RWPE2 (cell line): ENCODE data around the gene PTPA.
A peak's percentile ranks its signal among the peaks of the same experiment; 100 is the strongest.
"Not testable (repeated sequence)": the region's sequence is repeated elsewhere in the genome, so short reads cannot be mapped to it uniquely, and the experiment has no call there.

ENCODE experiments used
- ATAC-seq: fragments of 200-7000 bp; cut with Tn5 transposase; 3 replicates; pipeline ENCODE4 v1.9.1; 2021; ENCODE audit warnings: low read depth
- DNase-seq: peaks from one replicate; pipeline ENCODE4 v3.0.0-alpha.2; 2020; ENCODE audit warnings: low spot score
- H3K27ac ChIP-seq: fragments of 450-650 bp; 2 replicates; pipeline ENCODE4 v1.5.1; 2017; ENCODE audit warnings: mild to moderate bottlenecking; ENCODE audit not compliant: poor library complexity, severe bottlenecking
- H3K27me3 ChIP-seq: fragments of 250-450 bp; sonication (Bioruptor Pico); 2 replicates; pipeline ENCODE4 v1.5.1; 2021; ENCODE audit warnings: mild to moderate bottlenecking, moderate library complexity; ENCODE audit not compliant: insufficient read depth, poor library complexity, severe bottlenecking
- H3K36me3 ChIP-seq: fragments of 250-450 bp; sonication (Bioruptor Pico); 2 replicates; pipeline ENCODE4 v1.5.1; 2020; ENCODE audit warnings: low read depth, mild to moderate bottlenecking, moderate library complexity
- H3K4me1 ChIP-seq: fragments of 250-450 bp; sonication (Bioruptor Pico); 2 replicates; pipeline ENCODE4 v1.5.1; 2021; ENCODE audit warnings: mild to moderate bottlenecking, moderate library complexity; ENCODE audit not compliant: insufficient read depth, poor library complexity, severe bottlenecking
- H3K4me3 ChIP-seq: fragments of 250-450 bp; sonication (Bioruptor Pico); 2 replicates; pipeline ENCODE4 v1.5.1; 2021; ENCODE audit warnings: mild to moderate bottlenecking, moderate library complexity; ENCODE audit not compliant: severe bottlenecking
- H3K9me3 ChIP-seq: fragments of 250-450 bp; sonication (Bioruptor Pico); 2 replicates; pipeline ENCODE4 v1.5.1; 2021; ENCODE audit warnings: mild to moderate bottlenecking, moderate library complexity; ENCODE audit not compliant: severe bottlenecking
- TF ChIP-seq, protein P1 (sequence below): fragments of 450-650 bp; IDR thresholded peaks from one replicate; pipeline ENCODE4 v1.5.1; 2017; ENCODE audit warnings: mild to moderate bottlenecking, moderate library complexity; ENCODE audit not compliant: poor library complexity, severe bottlenecking

PTPA gene

DNA sequence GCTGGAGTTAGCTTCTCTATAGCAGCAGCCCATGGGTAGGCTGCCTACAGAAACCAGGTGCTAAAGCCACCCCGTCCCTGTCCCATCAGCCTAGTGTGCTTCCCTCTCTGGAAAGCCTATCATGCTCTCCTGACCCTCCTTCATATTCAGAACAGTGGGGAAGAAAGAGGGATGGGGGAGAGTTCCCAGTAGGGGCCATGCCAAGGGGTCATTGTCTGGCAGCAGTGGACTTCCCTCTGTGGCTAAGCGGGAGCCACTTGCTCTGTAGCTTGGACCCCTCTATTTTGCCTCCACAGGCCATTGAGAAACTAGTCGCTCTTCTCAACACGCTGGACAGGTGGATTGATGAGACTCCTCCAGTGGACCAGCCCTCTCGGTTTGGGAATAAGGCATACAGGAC is 17.5 kb downstream of the PTPA start:
- H3K4me1 ChIP-seq, result peaks cover 7% of the 10 kb centered on the region
- ATAC-seq, result no peak
- no peaks in the 10 kb centered on the region for H3K9me3 ChIP-seq
- TF ChIP-seq, protein P1, sequence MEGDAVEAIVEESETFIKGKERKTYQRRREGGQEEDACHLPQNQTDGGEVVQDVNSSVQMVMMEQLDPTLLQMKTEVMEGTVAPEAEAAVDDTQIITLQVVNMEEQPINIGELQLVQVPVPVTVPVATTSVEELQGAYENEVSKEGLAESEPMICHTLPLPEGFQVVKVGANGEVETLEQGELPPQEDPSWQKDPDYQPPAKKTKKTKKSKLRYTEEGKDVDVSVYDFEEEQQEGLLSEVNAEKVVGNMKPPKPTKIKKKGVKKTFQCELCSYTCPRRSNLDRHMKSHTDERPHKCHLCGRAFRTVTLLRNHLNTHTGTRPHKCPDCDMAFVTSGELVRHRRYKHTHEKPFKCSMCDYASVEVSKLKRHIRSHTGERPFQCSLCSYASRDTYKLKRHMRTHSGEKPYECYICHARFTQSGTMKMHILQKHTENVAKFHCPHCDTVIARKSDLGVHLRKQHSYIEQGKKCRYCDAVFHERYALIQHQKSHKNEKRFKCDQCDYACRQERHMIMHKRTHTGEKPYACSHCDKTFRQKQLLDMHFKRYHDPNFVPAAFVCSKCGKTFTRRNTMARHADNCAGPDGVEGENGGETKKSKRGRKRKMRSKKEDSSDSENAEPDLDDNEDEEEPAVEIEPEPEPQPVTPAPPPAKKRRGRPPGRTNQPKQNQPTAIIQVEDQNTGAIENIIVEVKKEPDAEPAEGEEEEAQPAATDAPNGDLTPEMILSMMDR, result no peak
- no peak for DNase-seq
- no peak overlapping the region for H3K27ac ChIP-seq
- peaks cover 74% of the 10 kb centered on the region for H3K36me3 ChIP-seq
- no peaks in the 10 kb centered on the region for H3K27me3 ChIP-seq
- no peak overlapping the region for H3K4me3 ChIP-seq

DNA sequence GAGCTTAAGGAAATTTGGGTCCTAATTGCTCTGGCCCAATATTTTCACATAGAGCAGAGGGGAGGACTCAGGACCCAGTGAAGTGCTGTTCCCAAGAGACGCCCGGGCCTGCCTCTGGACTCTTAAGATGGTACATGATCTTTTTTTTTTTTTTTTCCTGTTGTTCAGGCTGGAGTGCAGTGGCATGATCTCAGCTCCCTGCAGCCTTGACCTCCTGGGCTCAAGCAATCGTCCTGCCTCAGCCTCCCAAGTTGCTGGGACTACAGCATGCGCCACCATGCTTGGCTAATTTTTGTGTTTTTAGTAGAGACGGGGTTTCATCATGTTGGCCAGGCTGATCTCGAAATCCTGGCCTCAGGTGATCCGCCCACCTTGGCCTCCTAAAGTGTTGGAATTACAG is 19.1 kb downstream of the PTPA start:
- H3K4me1 ChIP-seq, H3K27ac ChIP-seq, H3K4me3 ChIP-seq, H3K9me3 ChIP-seq, H3K27me3 ChIP-seq, ATAC-seq, DNase-seq: not testable (repeated sequence)
- H3K36me3 ChIP-seq, result peaks cover 70% of the 10 kb centered on the region

GRCh38 chr9:129130791-129131190 is 19.6 kb downstream of the PTPA start:
- no peak for ATAC-seq
- Histone ChIP-seq H3K27ac (no peak overlapping the region), H3K9me3 (no peaks in the 10 kb centered on the region), H3K4me1 (peaks cover under 1% of the 10 kb centered on the region), H3K4me3 (no peak overlapping the region), H3K36me3 (peaks cover 70% of the 10 kb centered on the region), H3K27me3 (no peaks in the 10 kb centered on the region)
- no peak for DNase-seq
- TF ChIP-seq, protein P1, result no peak

GRCh38 chr9:129131300-129132145 is 20.3 kb downstream of the PTPA start:
- Histone ChIP-seq H3K9me3 (no peaks in the 10 kb centered on the region), H3K27ac (no peak overlapping the region), H3K27me3 (no peaks in the 10 kb centered on the region), H3K36me3 (peaks cover 67% of the 10 kb centered on the region), H3K4me3 (no peak overlapping the region), H3K4me1 (no peaks in the 10 kb centered on the region)
- TF ChIP-seq, protein P1, result peak; percentile 95
- ATAC-seq (peak; percentile 90), DNase-seq (no peak)

DNA sequence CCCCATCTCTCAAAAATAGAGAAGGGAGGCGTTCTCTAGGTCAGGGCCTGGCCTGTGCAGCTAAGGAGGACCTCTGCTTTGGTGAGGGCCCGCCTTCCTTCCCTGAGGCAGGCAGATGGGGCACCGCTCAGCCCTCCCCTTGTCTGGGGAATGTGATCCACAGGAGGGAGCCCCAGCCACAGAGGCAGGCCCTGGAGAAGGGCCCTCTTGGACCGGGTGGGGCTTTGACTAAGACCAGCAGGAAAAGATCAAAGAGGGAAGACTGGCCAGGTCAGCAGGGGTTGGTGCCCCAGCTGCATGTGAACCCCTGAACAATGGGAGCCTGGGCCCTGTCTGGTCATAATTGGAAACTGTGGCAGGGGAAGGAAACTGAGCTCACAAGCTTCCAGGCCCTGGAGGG is 21.9 kb downstream of the PTPA start:
- Histone ChIP-seq H3K27me3 (no peaks in the 10 kb centered on the region), H3K27ac (no peak overlapping the region), H3K4me3 (no peak overlapping the region), H3K4me1 (no peaks in the 10 kb centered on the region), H3K9me3 (no peaks in the 10 kb centered on the region), H3K36me3 (peaks cover 61% of the 10 kb centered on the region)
- TF ChIP-seq, protein P1, result no peak
- DNase-seq (no peak), ATAC-seq (no peak)
